Suppressor macrophage (primary cell): ENCODE data around the gene F13A1.

Source experiments
- DNase-seq, 4 experiments: peaks; one replicate each; pipeline ENCODE4 v3.0.0-alpha.2; 2020 to 2022
- total RNA-seq, 17 experiments: gene quantifications; one replicate each; lab custom pipeline; 2026; ENCODE audit warnings: mixed read lengths in 6 of 17, inconsistent platforms in 3 of 17; lab: John Stamatoyannopoulos, UW

F13A1 gene
- total RNA-seq, result 315 to 2,473 (median 1,062) reads per million in 17 experiments

- peak; percentile 44 to 79 (median 72) for DNase-seq
Measured at GRCh38 chr6:6319952-6320811, at the start of gene F13A1. F13A1 (minus strand) TSS chr6:6320662; CDS start chr6:6318664, 1,998 bp downstream.

- peak; percentile 53 to 85 (median 70) for DNase-seq
Measured at GRCh38 chr6:6368684-6369052, 48.2 kb upstream of the F13A1 start.

GRCh38 chr6:6368040-6368683, 47.7 kb upstream of the F13A1 start:
- DNase-seq, result no peak

- DNase-seq, result no peak
Measured at GRCh38 chr6:6366803-6367202, 46.3 kb upstream of the F13A1 start.

- no peak for DNase-seq
Measured at GRCh38 chr6:6365242-6365641, 44.8 kb upstream of the F13A1 start.

- DNase-seq, result no peak
Measured at GRCh38 chr6:6362056-6362840, 41.8 kb upstream of the F13A1 start.

- no peak for DNase-seq
Measured at GRCh38 chr6:6357530-6357929, 37.1 kb upstream of the F13A1 start.

GRCh38 chr6:6357032-6357431, 36.6 kb upstream of the F13A1 start:
- no peak for DNase-seq

GRCh38 chr6:6352772-6353171, 32.3 kb upstream of the F13A1 start:
- DNase-seq, result no peak

- no peak for DNase-seq
Measured at GRCh38 chr6:6351511-6352025, 31.1 kb upstream of the F13A1 start.

GRCh38 chr6:6350696-6351095, 30.2 kb upstream of the F13A1 start:
- no peak for DNase-seq

GRCh38 chr6:6348256-6348655, 27.8 kb upstream of the F13A1 start:
- no peak for DNase-seq

GRCh38 chr6:6346427-6347023, 26.1 kb upstream of the F13A1 start:
- DNase-seq, result no peak

- peak; percentile 79 to 93 (median 86) for DNase-seq
Measured at GRCh38 chr6:6333501-6333900, 13.0 kb upstream of the F13A1 start.

- peak in 2 of 4 experiments; percentile 28 to 29 for DNase-seq
Measured at GRCh38 chr6:6332811-6333244, 12.4 kb upstream of the F13A1 start.

- peak; percentile 39 to 79 (median 65) for DNase-seq
Measured at GRCh38 chr6:6331946-6332601, 11.6 kb upstream of the F13A1 start.

- DNase-seq, result peak; percentile 36 to 74 (median 44)
Measured at GRCh38 chr6:6331393-6331792, 10.9 kb upstream of the F13A1 start.

GRCh38 chr6:6330407-6330806, 9.9 kb upstream of the F13A1 start:
- DNase-seq, result no peak

GRCh38 chr6:6328451-6328850, 8.0 kb upstream of the F13A1 start:
- DNase-seq, result peak; percentile 74 to 91 (median 83)

- DNase-seq, result no peak
Measured at GRCh38 chr6:6323352-6323751, 2.9 kb upstream of the F13A1 start.

- no peak for DNase-seq
Measured at GRCh38 chr6:6320901-6321300, 439 bp upstream of the F13A1 start.
